AG09319 (cell line): ENCODE measurements around the gene TAB2.
"Not testable (repeated sequence)": the region's sequence is repeated elsewhere in the genome, so short reads cannot be mapped to it uniquely, and the experiment has no call there.

Experiments used
- DNase-seq: peaks from one replicate; pipeline ENCODE4 v3.0.0-alpha.2; 2010; ENCODE audit warnings: low read depth; ENCODE audit errors: extremely low read depth
- CTCF ChIP-seq: IDR thresholded peaks from 2 replicates; pipeline ENCODE4 v1.5.1; 2011; ENCODE audit warnings: low read depth, mild to moderate bottlenecking, inconsistent platforms, low read length, moderate library complexity

The TAB2 gene

GRCh38 chr6:149455031-149455732 lies 137.7 kb downstream of the TAB2 start:
- no peak for TF ChIP-seq CTCF
- no peak for DNase-seq

- TF ChIP-seq CTCF: no peak
- DNase-seq: no peak
Observed at GRCh38 chr6:149456311-149457021, 139.0 kb downstream of the TAB2 start.

GRCh38 chr6:149457316-149457884 lies 139.9 kb downstream of the TAB2 start:
- no peak for TF ChIP-seq CTCF
- DNase-seq: no peak

- DNase-seq: no peak
- TF ChIP-seq CTCF: no peak
Observed at GRCh38 chr6:149458196-149458595, 140.7 kb downstream of the TAB2 start.

GRCh38 chr6:149458806-149459205 lies 141.3 kb downstream of the TAB2 start:
- no peak for DNase-seq
- TF ChIP-seq CTCF: no peak

- DNase-seq: no peak
- no peak for TF ChIP-seq CTCF
Observed at GRCh38 chr6:149459761-149460160, 142.2 kb downstream of the TAB2 start.

- not testable (repeated sequence) for DNase-seq
Observed at GRCh38 chr6:149460249-149460648, 142.7 kb downstream of the TAB2 start.
